ENCODE results near the gene PGM2. TPM values are rescaled to one million over a fixed set of nuclear protein-coding genes. Genes with fewer than 3 reads are reported as not detected.

PGM2 gene
- polyA plus RNA-seq, 1 donor (not counting 4 experiments of a cell fraction or from before 2014, with no cell fraction given): 45.0 TPM

DNA sequence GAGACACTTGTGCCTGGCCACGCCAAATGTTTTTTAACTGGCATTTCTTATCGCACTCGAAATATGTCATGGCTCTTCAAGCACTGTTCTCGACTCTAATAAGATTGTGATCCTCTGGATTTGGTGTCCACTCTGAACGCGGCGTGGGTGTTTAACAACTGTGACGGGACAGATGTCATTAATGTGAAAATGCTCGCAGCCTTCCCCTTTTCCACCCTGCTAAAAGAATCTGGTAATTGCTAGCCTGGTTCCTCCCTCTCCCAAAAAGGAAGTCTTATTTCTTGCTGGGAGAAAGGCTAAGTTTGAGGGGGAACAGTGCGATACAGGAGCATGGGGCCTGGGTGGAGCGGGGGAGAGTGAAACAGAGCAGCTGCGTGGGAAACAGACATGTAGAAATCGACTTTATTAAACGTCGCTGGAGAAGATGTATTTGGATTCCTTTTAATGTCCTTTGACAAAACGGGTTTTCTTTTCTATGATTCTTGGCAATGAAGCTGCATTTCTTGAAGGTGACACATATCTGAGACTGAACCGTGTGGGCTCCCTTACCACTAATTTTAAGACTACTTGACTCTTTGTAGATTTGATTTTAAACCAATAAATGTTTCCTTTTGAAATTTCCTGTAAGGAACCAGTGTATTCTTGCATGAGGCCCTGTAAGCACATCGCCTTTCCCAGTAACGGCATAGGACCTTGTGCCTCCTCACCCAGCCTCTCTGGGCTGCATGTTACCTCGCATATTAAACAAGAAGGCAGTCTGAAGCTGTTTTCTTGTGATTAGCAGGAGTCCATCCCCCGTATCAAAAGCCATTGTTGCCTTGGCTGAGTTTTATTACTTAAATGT, 82.2 kb downstream of the PGM2 start:
- Histone ChIP-seq H3K4me2 (ENCODE audit: control insufficient read depth, extremely low read depth, insufficient read depth, low read depth, low read length) (no peak overlapping the region), H3K79me2 (ENCODE audit: control insufficient read depth, insufficient read depth, low read length) (no peaks in the 10 kb centered on the region), H3K9ac (ENCODE audit: control insufficient read depth, extremely low read depth, insufficient read depth, low read length) (no peak overlapping the region), H3K4me1 (ENCODE audit: control insufficient read depth, extremely low read depth, insufficient read depth, low read length) (no peaks in the 10 kb centered on the region), H3K36me3 (ENCODE audit: control insufficient read depth in 2 of 2, extremely low read depth in 1 of 2, insufficient read depth in 2 of 2, low read length in 2 of 2) (no peaks in the 10 kb centered on the region), H4K20me1 (ENCODE audit: control insufficient read depth, extremely low read depth, insufficient read depth, low read length) (no peaks in the 10 kb centered on the region), H2AFZ (ENCODE audit: control insufficient read depth, low read length) (no peak overlapping the region), H3K9me1 (ENCODE audit: control insufficient read depth, extremely low read depth, insufficient read depth, low read length) (no peaks in the 10 kb centered on the region), H3K27ac (ENCODE audit: control insufficient read depth, insufficient read depth, low read length) (no peak overlapping the region), H3K9me3 (ENCODE audit: control insufficient read depth, low read depth, low read length) (no peaks in the 10 kb centered on the region), H3K4me3 (ENCODE audit: control insufficient read depth in 2 of 3, extremely low read depth in 1 of 3, insufficient read depth in 2 of 3, low read depth in 1 of 3, low read length in 3 of 3) (no peak overlapping the region), H3K27me3 (ENCODE audit: control insufficient read depth, extremely low read depth, insufficient read depth, low read length) (peaks cover 3% of the 10 kb centered on the region)
- FAIRE-seq (no peak), DNase-seq (ENCODE audit: low read depth, low spot score) (no peak)
- dilution Hi-C loops (cut with MboI; ENCODE audit: extremely low pct_ligation_motif_present, low sequenced_read_pairs): no loop called here
- TF ChIP-seq EZH2 (IDR thresholded peaks at IDR 0.05; ENCODE audit: low read length): no peak
- TF ChIP-seq, protein P1, sequence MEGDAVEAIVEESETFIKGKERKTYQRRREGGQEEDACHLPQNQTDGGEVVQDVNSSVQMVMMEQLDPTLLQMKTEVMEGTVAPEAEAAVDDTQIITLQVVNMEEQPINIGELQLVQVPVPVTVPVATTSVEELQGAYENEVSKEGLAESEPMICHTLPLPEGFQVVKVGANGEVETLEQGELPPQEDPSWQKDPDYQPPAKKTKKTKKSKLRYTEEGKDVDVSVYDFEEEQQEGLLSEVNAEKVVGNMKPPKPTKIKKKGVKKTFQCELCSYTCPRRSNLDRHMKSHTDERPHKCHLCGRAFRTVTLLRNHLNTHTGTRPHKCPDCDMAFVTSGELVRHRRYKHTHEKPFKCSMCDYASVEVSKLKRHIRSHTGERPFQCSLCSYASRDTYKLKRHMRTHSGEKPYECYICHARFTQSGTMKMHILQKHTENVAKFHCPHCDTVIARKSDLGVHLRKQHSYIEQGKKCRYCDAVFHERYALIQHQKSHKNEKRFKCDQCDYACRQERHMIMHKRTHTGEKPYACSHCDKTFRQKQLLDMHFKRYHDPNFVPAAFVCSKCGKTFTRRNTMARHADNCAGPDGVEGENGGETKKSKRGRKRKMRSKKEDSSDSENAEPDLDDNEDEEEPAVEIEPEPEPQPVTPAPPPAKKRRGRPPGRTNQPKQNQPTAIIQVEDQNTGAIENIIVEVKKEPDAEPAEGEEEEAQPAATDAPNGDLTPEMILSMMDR (optimal IDR thresholded peaks at IDR 0.05 in 1 of 3, IDR thresholded peaks at IDR 0.05 in 1 of 3, conservative IDR thresholded peaks at IDR 0.05 in 1 of 3; ENCODE audit: extremely low read depth in 1 of 3, insufficient read depth in 2 of 3, low read length in 3 of 3): no peak

DNA sequence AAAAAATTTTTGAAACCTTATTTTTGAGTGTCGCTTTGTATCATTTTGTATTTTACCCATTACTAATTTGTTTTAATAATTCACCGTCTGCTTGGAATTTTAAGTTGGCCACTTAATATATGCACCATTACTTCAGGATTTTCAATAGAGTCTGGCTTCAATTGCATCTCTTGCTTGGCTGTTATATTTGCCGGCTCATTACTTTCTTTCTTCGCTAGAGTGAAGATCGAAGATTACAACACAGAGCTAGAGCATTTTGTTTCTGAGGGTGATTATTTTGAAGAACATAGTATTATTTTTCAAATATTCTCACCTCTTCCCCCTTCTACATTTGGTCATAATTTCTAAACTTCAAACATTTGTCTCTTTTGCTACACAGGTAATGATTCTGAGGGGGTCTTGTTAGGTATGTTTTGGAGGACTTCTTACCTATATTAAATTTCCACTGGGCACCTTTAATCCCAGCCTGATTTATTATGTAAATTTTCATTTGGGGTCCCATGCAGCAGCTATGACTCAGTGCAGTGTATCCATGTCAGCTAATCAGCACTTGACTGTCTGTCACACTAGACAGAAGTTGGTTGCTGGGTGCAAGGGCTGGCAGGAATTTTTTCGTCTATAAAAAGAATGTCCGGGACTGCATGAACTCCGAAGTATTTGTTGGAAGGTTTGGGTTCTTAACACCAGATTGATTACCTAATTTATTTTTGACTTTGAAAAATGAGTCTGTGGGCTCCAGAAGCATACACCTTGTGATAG, 83.0 kb downstream of the PGM2 start:
- Histone ChIP-seq H4K20me1 (ENCODE audit: control insufficient read depth, extremely low read depth, insufficient read depth, low read length) (no peaks in the 10 kb centered on the region), H3K9ac (ENCODE audit: control insufficient read depth, extremely low read depth, insufficient read depth, low read length) (no peak overlapping the region), H3K27ac (ENCODE audit: control insufficient read depth, insufficient read depth, low read length) (no peak overlapping the region), H3K4me3 (ENCODE audit: control insufficient read depth in 2 of 3, extremely low read depth in 1 of 3, insufficient read depth in 2 of 3, low read depth in 1 of 3, low read length in 3 of 3) (no peak overlapping the region), H3K27me3 (ENCODE audit: control insufficient read depth, extremely low read depth, insufficient read depth, low read length) (peaks cover 3% of the 10 kb centered on the region), H3K4me1 (ENCODE audit: control insufficient read depth, extremely low read depth, insufficient read depth, low read length) (no peaks in the 10 kb centered on the region), H3K79me2 (ENCODE audit: control insufficient read depth, insufficient read depth, low read length) (no peaks in the 10 kb centered on the region), H2AFZ (ENCODE audit: control insufficient read depth, low read length) (no peak overlapping the region), H3K9me3 (ENCODE audit: control insufficient read depth, low read depth, low read length) (no peaks in the 10 kb centered on the region), H3K9me1 (ENCODE audit: control insufficient read depth, extremely low read depth, insufficient read depth, low read length) (no peaks in the 10 kb centered on the region), H3K4me2 (ENCODE audit: control insufficient read depth, extremely low read depth, insufficient read depth, low read depth, low read length) (no peak overlapping the region), H3K36me3 (ENCODE audit: control insufficient read depth in 2 of 2, extremely low read depth in 1 of 2, insufficient read depth in 2 of 2, low read length in 2 of 2) (no peaks in the 10 kb centered on the region)
- dilution Hi-C loops (cut with MboI; ENCODE audit: extremely low pct_ligation_motif_present, low sequenced_read_pairs): no loop called here
- FAIRE-seq: no peak
- no peak for TF ChIP-seq EZH2 (IDR thresholded peaks at IDR 0.05; ENCODE audit: low read length)
- TF ChIP-seq, protein P1 (optimal IDR thresholded peaks at IDR 0.05 in 1 of 3, IDR thresholded peaks at IDR 0.05 in 1 of 3, conservative IDR thresholded peaks at IDR 0.05 in 1 of 3; ENCODE audit: extremely low read depth in 1 of 3, insufficient read depth in 2 of 3, low read length in 3 of 3): no peak
- DNase-seq (ENCODE audit: low read depth, low spot score): no peak
